Uterus (tissue), 2 donors: ENCODE measurements around the gene HEG1.

Experiments
- POLR2A ChIP-seq, 2 donors: fragments of 450-650 bp; IDR thresholded peaks; one replicate each; pipeline ENCODE4 v1.6.1; 2016; ENCODE audit warnings: antibody characterized with exemption in 2 of 2, mild to moderate bottlenecking in 1 of 2, moderate library complexity in 1 of 2
- TF ChIP-seq, protein P1 (sequence below), 4 experiments: fragments of 200-600 bp in 2 of 4; fragments of 450-650 bp in 2 of 4; sonication (generic) in 2 of 4; IDR thresholded peaks; one replicate each; pipeline ENCODE4 v1.5.1; 2016 to 2019; ENCODE audit warnings: antibody characterized with exemption in 4 of 4, mild to moderate bottlenecking in 2 of 4, moderate library complexity in 1 of 4

DNA sequence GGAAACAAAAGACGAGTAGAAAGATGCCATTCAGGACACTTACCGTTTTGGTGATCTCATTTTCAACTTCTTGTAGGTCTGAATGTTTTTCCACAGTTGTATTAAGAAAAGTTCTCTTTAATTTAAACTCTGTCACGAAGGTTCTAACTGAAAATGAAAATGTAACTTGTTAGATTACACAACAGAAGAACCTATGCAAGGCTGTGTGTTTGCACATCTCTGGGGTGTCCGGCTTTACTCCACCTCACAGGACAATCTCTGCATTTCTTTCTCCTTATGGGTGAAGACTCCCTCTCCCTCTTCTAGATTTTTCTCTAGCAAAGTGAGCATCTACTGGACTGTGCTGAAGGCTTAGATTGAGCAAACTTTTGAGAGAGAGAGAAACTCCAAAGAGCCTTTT, 50.6 kb downstream of the HEG1 start:
- TF ChIP-seq POLR2A (IDR thresholded peaks at IDR 0.05) = no peak
- TF ChIP-seq, protein P1, sequence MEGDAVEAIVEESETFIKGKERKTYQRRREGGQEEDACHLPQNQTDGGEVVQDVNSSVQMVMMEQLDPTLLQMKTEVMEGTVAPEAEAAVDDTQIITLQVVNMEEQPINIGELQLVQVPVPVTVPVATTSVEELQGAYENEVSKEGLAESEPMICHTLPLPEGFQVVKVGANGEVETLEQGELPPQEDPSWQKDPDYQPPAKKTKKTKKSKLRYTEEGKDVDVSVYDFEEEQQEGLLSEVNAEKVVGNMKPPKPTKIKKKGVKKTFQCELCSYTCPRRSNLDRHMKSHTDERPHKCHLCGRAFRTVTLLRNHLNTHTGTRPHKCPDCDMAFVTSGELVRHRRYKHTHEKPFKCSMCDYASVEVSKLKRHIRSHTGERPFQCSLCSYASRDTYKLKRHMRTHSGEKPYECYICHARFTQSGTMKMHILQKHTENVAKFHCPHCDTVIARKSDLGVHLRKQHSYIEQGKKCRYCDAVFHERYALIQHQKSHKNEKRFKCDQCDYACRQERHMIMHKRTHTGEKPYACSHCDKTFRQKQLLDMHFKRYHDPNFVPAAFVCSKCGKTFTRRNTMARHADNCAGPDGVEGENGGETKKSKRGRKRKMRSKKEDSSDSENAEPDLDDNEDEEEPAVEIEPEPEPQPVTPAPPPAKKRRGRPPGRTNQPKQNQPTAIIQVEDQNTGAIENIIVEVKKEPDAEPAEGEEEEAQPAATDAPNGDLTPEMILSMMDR (IDR thresholded peaks at IDR 0.05) = no peak
